LNCAP (cell line): Measurements from ENCODE around the gene CD2.

Experiments
- TF ChIP-seq, protein P1 (sequence below): fragments of 450-650 bp; IDR thresholded peaks from 2 replicates; pipeline ENCODE4 v1.5.1; 2017; ENCODE audit warnings: mild to moderate bottlenecking

CD2 gene

DNA sequence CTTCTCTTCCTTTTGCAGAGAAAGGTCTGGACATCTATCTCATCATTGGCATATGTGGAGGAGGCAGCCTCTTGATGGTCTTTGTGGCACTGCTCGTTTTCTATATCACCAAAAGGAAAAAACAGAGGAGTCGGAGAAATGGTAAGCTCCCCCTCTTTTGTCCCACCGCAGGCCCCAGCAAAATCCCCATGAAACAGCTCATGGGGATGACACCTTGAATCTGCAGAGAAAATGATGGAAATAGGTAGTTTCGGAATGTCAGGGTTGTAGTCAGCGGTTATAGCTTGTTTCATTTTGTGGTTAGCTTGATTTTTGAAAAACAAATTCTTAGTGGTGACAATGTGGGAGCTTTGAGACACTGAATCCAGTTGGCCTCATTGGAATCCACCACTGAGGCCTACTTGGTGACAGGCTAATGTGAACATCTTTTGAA is 10.3 kb downstream of the CD2 start:
- TF ChIP-seq, protein P1, sequence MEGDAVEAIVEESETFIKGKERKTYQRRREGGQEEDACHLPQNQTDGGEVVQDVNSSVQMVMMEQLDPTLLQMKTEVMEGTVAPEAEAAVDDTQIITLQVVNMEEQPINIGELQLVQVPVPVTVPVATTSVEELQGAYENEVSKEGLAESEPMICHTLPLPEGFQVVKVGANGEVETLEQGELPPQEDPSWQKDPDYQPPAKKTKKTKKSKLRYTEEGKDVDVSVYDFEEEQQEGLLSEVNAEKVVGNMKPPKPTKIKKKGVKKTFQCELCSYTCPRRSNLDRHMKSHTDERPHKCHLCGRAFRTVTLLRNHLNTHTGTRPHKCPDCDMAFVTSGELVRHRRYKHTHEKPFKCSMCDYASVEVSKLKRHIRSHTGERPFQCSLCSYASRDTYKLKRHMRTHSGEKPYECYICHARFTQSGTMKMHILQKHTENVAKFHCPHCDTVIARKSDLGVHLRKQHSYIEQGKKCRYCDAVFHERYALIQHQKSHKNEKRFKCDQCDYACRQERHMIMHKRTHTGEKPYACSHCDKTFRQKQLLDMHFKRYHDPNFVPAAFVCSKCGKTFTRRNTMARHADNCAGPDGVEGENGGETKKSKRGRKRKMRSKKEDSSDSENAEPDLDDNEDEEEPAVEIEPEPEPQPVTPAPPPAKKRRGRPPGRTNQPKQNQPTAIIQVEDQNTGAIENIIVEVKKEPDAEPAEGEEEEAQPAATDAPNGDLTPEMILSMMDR, result no peak; the same call in 1 of the 2 replicates

GRCh38 chr1:116764906-116765862 is 11.0 kb downstream of the CD2 start:
- TF ChIP-seq, protein P1, result no peak

DNA sequence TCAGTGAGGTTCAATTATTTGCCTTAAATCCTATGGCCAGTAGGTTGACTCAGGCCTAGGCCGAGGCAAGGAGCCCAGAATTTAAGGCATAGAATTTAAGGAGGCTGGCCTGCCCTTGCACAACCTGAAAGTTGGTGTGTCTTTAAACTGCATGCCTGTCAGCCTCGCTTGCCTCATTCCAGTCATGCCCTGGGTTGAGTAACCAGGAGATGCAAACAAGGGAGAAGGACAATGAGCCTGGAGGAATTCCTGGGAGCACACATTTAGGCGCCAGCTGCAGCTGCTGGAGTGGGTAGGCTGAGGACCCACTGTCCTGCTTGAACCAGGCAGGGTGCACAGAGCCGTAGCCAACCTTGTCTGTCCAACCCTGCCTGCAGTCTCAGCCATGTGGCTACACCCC is 11.7 kb downstream of the CD2 start:
- TF ChIP-seq, protein P1, result no peak

GRCh38 chr1:116766616-116767469 is 12.6 kb downstream of the CD2 start:
- TF ChIP-seq, protein P1, result no peak

- TF ChIP-seq, protein P1, result no peak
These were observed 13.7 kb downstream of the CD2 start for GRCh38 chr1:116767782-116768382.

GRCh38 chr1:116768416-116769103 is 14.3 kb downstream of the CD2 start:
- TF ChIP-seq, protein P1, result no peak

- TF ChIP-seq, protein P1, result no peak
These were observed 14.8 kb downstream of the CD2 start for GRCh38 chr1:116769104-116769452.
